Measurements from ENCODE around the gene RPL35A. TPM values are rescaled to one million over a fixed set of nuclear protein-coding genes. Genes with fewer than 3 reads are reported as not detected.

The RPL35A gene
- total and polyA plus RNA-seq, 2 of the 4 experiments (the other 2 are of a cell fraction): 906 to 1,064 TPM

- Histone ChIP-seq H3K27ac (ENCODE audit: insufficient read depth, low read length) (no peak overlapping the region), H3K4ac (ENCODE audit: low read depth, low read length) (no peak overlapping the region), H3K9me1 (ENCODE audit: insufficient read depth, low read length) (peaks cover 2% of the 10 kb centered on the region; the same call in 1 of the 2 replicates), H3K27me3 (ENCODE audit: control insufficient read depth, insufficient read depth, low read length) (no peaks in the 10 kb centered on the region), H3K56ac (ENCODE audit: extremely low read depth, insufficient read depth, low read length) (no peak overlapping the region), H3K4me2 (ENCODE audit: low read depth, low read length) (no peak overlapping the region), H4K5ac (ENCODE audit: low read depth, low read length) (no peak overlapping the region), H3K9ac (ENCODE audit: low read depth, low read length) (no peak overlapping the region), H4K20me1 (ENCODE audit: insufficient read depth, low read length) (no peaks in the 10 kb centered on the region), H2AK5ac (ENCODE audit: low read depth, low read length) (no peak overlapping the region), H2BK120ac (ENCODE audit: low read depth, low read length) (no peak overlapping the region), H2AK9ac (replicated peaks; ENCODE audit: low read depth, low read length, poor library complexity) (no peak overlapping the region), H4K8ac (ENCODE audit: low read depth in 2 of 2, low read length in 2 of 2) (no peak overlapping the region), H3K4me3 (ENCODE audit: insufficient read depth, low read depth, low read length) (no peak overlapping the region), H3K79me1 (ENCODE audit: low read depth in 1 of 2, low read length in 2 of 2) (no peaks in the 10 kb centered on the region), H2BK20ac (ENCODE audit: low read depth, low read length) (no peak overlapping the region), H2BK5ac (ENCODE audit: low read depth, low read length, poor library complexity, severe bottlenecking) (no peak overlapping the region), H3K23ac (ENCODE audit: low read depth, low read length) (no peak overlapping the region), H3K14ac (replicated peaks; ENCODE audit: low read depth, low read length) (no peak overlapping the region), H2BK15ac (ENCODE audit: low read depth, low read length) (no peak overlapping the region), H2AFZ (replicated peaks; ENCODE audit: low read length, poor library complexity) (no peak overlapping the region), H3K36me3 (ENCODE audit: control insufficient read depth, insufficient read depth, low read length) (no peaks in the 10 kb centered on the region), H3K4me1 (ENCODE audit: control insufficient read depth, insufficient read depth, low read length) (no peaks in the 10 kb centered on the region), H3K18ac (ENCODE audit: low read depth, low read length) (no peak overlapping the region), H4K91ac (ENCODE audit: insufficient read depth, low read depth, low read length) (no peak overlapping the region), H3K9me3 (ENCODE audit: control insufficient read depth, insufficient read depth, low read length) (no peaks in the 10 kb centered on the region)
- peak; percentile 67 for TF ChIP-seq MAFK (IDR thresholded peaks at IDR 0.05; ENCODE audit: low read depth, low read length)
- no peak for TF ChIP-seq FOS (IDR thresholded peaks at IDR 0.05; ENCODE audit: low read depth, low read length)
- no peak for TF ChIP-seq RAD21 (IDR thresholded peaks at IDR 0.05; ENCODE audit: low read length)
- TF ChIP-seq MXI1 (IDR thresholded peaks at IDR 0.05; ENCODE audit: borderline replicate concordance, low read depth, low read length): no peak
- TF ChIP-seq NFE2L2 (IDR thresholded peaks at IDR 0.05; ENCODE audit: low read depth, low read length): no peak
- TF ChIP-seq ELK1 (IDR thresholded peaks at IDR 0.05; ENCODE audit: borderline replicate concordance, low read depth, low read length): no peak
- no peak for TF ChIP-seq CEBPB (IDR thresholded peaks at IDR 0.05; ENCODE audit: low read depth, low read length)
- ChIA-PET POLR2A (ENCODE audit: unreplicated experiment) (no interaction called here), CTCF (interaction anchor here (1.0 kb wide), 1 partner anchor 68 kb away, joined by 4 read pairs; no protein-coding TSS in a partner anchor)
- ATAC-seq (ENCODE audit: low read depth) (no peak), DNase-seq (no peak)
- in situ Hi-C loops (cut with MboI; ENCODE audit: low sequenced_read_pairs): no loop called here
- BruUV-seq (replicated peaks): no TSS peak
- dilution Hi-C loops (cut with HindIII; ENCODE audit: low sequenced_read_pairs, unreplicated experiment): no loop called here
- intact Hi-C loops (cut with micrococcal nuclease): no loop called here
- WGBS, 2 experiments (ENCODE audit: extremely low coverage in 2 of 2, insufficient read length in 1 of 2): no CpG with 5 or more reads among the region's 1 CpG
Observed at GRCh38 chr3:197974016-197974415, 24.0 kb downstream of the RPL35A start.
